ENCODE data around the gene KRT12. TPM values are rescaled to one million over a fixed set of nuclear protein-coding genes. Genes with fewer than 3 reads are reported as not detected.

KRT12 gene
- total and polyA plus RNA-seq, 9 of the 15 experiments (the other 6 are each of a cell fraction or from before 2014, with no cell fraction given) = 0.18 to 7.0 (median 2.2) TPM

DNA sequence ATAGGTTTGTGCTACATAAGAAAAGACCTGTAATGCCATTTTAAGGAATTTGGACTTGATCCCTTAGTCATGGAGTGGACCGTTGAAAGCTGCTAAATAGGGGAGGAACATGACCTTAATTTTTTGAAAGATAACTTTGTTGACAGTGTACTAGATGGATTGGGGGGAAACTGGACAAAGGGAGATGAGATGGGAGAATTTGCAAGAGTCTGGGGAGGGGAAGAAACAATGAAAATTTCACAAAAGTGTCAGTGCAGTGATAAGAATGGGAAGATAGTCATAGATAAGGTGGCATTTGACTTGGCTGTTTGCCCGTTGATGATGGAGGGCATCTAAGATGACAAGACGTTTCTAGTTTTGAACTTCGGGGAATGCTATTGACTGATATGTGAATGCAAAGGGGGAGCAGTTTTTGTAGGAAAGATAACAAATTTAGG is 22.3 kb downstream of the KRT12 start (continued):
- TF ChIP-seq TAF9B (IDR thresholded peaks at IDR 0.05; ENCODE audit: partially characterized antibody) (no peak), JUND (IDR thresholded peaks at IDR 0.05; ENCODE audit: borderline replicate concordance, low read depth, low read length) (no peak), JUND (tag; IDR thresholded peaks at IDR 0.05; ENCODE audit: borderline replicate concordance, low read depth, low read length) (0 out of 3 replicates have a peak, but pooled peaks have one; percentile 9), ARNT (IDR thresholded peaks at IDR 0.05) (no peak), SP1 (CRISPR knock-in tag; IDR thresholded peaks at IDR 0.05) (no peak), CHD2 (IDR thresholded peaks at IDR 0.05; ENCODE audit: low read depth, low read length) (no peak), NFE2 (IDR thresholded peaks at IDR 0.05; ENCODE audit: low read depth) (peak; percentile 65; the same call in 1 of the 2 replicates), HEY1 (CRISPR knock-in tag; IDR thresholded peaks at IDR 0.05; ENCODE audit: borderline replicate concordance) (no peak), SMARCA5 (IDR thresholded peaks at IDR 0.05) (0 out of 2 replicates have a peak, but pooled peaks have one; percentile 40), HLTF (IDR thresholded peaks at IDR 0.05) (no peak), ZNF785 (CRISPR knock-in tag; IDR thresholded peaks at IDR 0.05) (no peak), HDAC3 (IDR thresholded peaks at IDR 0.05; ENCODE audit: borderline replicate concordance, partially characterized antibody) (no peak), TEAD4 (IDR thresholded peaks at IDR 0.05; ENCODE audit: low read length) (peak; percentile 23; the same call in 1 of the 2 replicates), TEAD4 (CRISPR knock-in tag; IDR thresholded peaks at IDR 0.05; ENCODE audit: borderline replicate concordance) (no peak), ZNF24 (IDR thresholded peaks at IDR 0.05) (no peak), WHSC1 (IDR thresholded peaks at IDR 0.05; ENCODE audit: low read length) (no peak), CBX8 (IDR thresholded peaks at IDR 0.05; ENCODE audit: borderline replicate concordance, extremely low read depth, low read depth, low read length, poor library complexity, severe bottlenecking) (no peak), NFYB (IDR thresholded peaks at IDR 0.05; ENCODE audit: extremely low read depth, insufficient read length) (no peak), TBL1XR1 (IDR thresholded peaks at IDR 0.05; ENCODE audit: low read length in 2 of 2) (0 out of 4 replicates have a peak, but pooled peaks of 1 of the 2 experiments have one; percentile 18), NCOA1 (IDR thresholded peaks at IDR 0.05; ENCODE audit: low read depth) (peak; percentile 59; the same call in 1 of the 2 replicates), PHF21A (IDR thresholded peaks at IDR 0.05; ENCODE audit: borderline replicate concordance, low read depth) (no peak)
- TF ChIP-seq, protein P1, sequence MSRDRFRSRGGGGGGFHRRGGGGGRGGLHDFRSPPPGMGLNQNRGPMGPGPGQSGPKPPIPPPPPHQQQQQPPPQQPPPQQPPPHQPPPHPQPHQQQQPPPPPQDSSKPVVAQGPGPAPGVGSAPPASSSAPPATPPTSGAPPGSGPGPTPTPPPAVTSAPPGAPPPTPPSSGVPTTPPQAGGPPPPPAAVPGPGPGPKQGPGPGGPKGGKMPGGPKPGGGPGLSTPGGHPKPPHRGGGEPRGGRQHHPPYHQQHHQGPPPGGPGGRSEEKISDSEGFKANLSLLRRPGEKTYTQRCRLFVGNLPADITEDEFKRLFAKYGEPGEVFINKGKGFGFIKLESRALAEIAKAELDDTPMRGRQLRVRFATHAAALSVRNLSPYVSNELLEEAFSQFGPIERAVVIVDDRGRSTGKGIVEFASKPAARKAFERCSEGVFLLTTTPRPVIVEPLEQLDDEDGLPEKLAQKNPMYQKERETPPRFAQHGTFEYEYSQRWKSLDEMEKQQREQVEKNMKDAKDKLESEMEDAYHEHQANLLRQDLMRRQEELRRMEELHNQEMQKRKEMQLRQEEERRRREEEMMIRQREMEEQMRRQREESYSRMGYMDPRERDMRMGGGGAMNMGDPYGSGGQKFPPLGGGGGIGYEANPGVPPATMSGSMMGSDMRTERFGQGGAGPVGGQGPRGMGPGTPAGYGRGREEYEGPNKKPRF (IDR thresholded peaks at IDR 0.05; ENCODE audit: low read depth, low read length) = no peak
- TF ChIP-seq, protein P2, sequence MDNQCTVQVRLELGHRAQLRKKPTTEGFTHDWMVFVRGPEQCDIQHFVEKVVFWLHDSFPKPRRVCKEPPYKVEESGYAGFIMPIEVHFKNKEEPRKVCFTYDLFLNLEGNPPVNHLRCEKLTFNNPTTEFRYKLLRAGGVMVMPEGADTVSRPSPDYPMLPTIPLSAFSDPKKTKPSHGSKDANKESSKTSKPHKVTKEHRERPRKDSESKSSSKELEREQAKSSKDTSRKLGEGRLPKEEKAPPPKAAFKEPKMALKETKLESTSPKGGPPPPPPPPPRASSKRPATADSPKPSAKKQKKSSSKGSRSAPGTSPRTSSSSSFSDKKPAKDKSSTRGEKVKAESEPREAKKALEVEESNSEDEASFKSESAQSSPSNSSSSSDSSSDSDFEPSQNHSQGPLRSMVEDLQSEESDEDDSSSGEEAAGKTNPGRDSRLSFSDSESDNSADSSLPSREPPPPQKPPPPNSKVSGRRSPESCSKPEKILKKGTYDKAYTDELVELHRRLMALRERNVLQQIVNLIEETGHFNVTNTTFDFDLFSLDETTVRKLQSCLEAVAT (IDR thresholded peaks at IDR 0.05) = no peak
- TF ChIP-seq, protein P3, sequence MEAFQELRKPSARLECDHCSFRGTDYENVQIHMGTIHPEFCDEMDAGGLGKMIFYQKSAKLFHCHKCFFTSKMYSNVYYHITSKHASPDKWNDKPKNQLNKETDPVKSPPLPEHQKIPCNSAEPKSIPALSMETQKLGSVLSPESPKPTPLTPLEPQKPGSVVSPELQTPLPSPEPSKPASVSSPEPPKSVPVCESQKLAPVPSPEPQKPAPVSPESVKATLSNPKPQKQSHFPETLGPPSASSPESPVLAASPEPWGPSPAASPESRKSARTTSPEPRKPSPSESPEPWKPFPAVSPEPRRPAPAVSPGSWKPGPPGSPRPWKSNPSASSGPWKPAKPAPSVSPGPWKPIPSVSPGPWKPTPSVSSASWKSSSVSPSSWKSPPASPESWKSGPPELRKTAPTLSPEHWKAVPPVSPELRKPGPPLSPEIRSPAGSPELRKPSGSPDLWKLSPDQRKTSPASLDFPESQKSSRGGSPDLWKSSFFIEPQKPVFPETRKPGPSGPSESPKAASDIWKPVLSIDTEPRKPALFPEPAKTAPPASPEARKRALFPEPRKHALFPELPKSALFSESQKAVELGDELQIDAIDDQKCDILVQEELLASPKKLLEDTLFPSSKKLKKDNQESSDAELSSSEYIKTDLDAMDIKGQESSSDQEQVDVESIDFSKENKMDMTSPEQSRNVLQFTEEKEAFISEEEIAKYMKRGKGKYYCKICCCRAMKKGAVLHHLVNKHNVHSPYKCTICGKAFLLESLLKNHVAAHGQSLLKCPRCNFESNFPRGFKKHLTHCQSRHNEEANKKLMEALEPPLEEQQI (IDR thresholded peaks at IDR 0.05) = peak; percentile 58; the same call in 1 of the 2 replicates
- TF ChIP-seq, protein P4, sequence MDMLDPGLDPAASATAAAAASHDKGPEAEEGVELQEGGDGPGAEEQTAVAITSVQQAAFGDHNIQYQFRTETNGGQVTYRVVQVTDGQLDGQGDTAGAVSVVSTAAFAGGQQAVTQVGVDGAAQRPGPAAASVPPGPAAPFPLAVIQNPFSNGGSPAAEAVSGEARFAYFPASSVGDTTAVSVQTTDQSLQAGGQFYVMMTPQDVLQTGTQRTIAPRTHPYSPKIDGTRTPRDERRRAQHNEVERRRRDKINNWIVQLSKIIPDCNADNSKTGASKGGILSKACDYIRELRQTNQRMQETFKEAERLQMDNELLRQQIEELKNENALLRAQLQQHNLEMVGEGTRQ (CRISPR knock-in tag; IDR thresholded peaks at IDR 0.05) = no peak
